CD4-positive, alpha-beta T cell treated with Interleukin-12 subunit alpha and Interleukin-12 subunit beta, for 1 hour (primary cell): Measurements from ENCODE around the gene RAMP2.

Experiments used
- DNase-seq: peaks from one replicate; pipeline ENCODE4 v3.0.0-alpha.2; 2020

The RAMP2 gene

GRCh38 chr17:42772945-42773289 lies 11.9 kb downstream of the RAMP2 start:
- DNase-seq, result no peak

- peak; percentile 84 for DNase-seq
These were observed 12.4 kb downstream of the RAMP2 start, which contains the start of gene VPS25 for GRCh38 chr17:42773290-42774035. VPS25 (plus strand) TSS chr17:42773449; CDS start chr17:42773476, 27 bp downstream.

DNA sequence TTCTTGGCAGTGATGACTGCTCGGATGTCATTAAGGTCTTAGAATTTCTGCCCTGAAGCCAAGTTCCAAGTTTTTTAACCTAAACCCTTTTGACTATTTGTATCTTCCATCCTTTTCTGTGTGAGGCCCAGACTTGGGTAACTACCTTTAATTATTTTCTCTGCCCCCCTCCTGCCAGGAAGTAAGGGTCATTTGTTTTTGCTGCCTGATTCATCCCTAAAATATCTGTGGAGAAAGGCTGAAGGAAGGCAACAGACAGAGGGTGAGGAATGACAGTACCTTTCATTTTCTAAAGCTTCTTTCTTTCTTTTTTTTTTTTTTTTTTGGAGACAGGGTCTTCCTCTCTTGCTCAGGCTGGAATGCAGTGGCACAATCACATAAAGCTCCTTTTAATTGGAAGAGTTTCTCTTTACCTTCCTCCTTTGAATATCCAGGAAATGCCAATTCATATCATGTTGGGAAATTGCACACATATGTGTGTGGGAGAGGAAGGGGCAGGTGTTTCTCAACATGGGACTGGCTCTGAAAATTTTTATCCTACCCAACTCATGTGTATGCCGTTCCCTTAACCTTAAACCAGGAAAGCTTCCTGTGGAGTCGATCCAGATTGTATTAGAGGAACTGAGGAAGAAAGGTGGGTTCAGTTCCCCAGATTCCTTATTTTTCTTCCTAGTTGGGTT lies 13.2 kb downstream of the RAMP2 start:
- no peak for DNase-seq

DNA sequence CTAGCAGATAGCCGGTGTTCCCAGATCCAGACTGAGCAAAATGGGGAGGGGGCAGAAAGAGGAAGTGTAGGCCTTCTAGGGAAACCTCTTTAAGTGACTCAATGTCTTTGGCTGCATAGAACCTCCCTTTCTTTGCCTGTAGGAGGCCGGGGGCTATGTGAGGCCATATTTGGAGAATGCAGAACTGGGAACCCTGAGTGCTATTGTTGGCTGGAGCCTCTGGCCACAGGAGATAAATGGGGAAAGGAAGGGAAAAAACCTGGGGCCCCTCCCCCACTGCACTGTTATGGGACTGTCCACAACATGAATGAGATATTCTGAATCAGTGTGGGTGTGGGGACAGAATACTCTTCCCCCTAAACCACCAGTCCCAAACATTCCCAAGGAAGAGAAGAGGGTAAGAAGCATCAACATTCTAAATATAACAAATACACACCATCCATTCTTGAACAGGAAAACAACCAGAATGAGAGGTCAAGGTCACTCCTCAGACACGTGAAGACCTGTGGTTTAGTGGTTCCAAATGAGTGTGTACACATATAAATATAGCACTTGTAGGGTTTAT lies 14.6 kb downstream of the RAMP2 start:
- DNase-seq, result no peak

- no peak for DNase-seq
These were observed 17.5 kb downstream of the RAMP2 start for GRCh38 chr17:42778570-42778969.

GRCh38 chr17:42779304-42779935 lies 18.4 kb downstream of the RAMP2 start:
- no peak for DNase-seq

- no peak for DNase-seq
These were observed 19.2 kb downstream of the RAMP2 start, which contains the start of gene WNK4 for GRCh38 chr17:42779936-42780850. WNK4 (plus strand) TSS chr17:42780610; CDS start chr17:42780699, 89 bp downstream.

DNA sequence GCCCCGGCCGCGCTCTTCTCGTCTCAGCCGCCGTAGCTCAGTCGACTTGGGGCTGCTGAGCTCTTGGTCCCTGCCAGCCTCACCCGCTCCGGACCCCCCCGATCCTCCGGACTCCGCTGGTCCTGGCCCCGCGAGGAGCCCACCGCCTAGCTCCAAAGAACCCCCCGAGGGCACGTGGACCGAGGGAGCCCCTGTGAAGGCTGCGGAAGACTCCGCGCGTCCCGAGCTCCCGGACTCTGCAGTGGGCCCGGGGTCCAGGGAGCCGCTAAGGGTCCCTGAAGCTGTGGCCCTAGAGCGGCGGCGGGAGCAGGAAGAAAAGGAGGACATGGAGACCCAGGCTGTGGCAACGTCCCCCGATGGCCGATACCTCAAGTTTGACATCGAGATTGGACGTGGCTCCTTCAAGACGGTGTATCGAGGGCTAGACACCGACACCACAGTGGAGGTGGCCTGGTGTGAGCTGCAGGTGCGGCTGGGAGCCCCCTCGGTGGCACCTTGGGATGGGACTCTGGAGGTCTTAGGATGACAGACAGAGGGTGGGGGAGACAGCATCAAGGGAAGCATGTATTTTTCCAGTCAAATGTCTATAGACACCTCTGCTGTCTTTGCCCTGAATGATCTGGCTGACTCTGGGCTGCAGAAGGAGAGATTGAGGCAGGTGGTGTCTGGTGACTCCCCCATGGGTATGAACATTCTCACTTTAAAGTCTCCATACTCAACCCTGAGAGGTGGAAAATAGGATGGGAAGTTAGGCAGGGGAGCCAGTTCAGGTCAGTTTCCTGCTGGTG lies 20.0 kb downstream of the RAMP2 start:
- no peak for DNase-seq

GRCh38 chr17:42781639-42782165 lies 20.7 kb downstream of the RAMP2 start:
- DNase-seq, result no peak

DNA sequence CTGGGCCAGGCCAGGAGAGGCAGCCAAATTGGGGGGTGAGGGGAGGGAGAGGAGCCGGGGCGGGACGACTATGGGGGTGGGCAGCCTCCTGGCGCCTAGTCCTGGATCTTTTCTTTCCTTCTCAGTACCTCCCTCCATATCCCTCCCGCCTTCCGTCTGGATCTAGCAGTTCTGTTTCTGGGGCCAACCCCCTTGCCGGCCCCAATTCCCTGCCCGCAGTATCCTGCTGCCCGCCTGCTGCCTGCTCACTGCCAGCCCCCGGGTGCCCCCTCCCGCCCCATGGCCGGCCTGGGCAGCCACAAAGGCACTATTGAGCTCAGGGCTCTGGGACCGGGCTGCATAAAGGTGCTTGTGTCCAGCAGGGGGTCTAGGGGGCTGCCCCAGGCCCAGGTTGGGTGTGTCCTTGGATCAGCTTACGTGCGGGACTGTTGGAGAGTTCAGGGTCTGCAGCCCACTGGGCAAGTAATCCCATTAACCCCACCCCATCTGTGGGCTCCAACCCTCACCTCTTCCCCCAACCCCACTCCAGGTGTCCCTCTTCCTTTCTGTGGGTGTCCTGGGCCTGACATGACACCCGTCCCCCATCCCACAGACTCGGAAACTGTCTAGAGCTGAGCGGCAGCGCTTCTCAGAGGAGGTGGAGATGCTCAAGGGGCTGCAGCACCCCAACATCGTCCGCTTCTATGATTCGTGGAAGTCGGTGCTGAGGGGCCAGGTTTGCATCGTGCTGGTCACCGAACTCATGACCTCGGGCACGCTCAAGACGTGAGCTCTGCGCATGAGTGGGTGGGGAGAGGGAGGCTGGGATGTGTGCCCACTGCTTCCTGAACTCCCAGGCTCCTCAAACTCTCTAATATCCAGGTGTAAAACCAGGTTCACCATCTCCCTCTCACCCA lies 21.4 kb downstream of the RAMP2 start:
- DNase-seq, result no peak

DNA sequence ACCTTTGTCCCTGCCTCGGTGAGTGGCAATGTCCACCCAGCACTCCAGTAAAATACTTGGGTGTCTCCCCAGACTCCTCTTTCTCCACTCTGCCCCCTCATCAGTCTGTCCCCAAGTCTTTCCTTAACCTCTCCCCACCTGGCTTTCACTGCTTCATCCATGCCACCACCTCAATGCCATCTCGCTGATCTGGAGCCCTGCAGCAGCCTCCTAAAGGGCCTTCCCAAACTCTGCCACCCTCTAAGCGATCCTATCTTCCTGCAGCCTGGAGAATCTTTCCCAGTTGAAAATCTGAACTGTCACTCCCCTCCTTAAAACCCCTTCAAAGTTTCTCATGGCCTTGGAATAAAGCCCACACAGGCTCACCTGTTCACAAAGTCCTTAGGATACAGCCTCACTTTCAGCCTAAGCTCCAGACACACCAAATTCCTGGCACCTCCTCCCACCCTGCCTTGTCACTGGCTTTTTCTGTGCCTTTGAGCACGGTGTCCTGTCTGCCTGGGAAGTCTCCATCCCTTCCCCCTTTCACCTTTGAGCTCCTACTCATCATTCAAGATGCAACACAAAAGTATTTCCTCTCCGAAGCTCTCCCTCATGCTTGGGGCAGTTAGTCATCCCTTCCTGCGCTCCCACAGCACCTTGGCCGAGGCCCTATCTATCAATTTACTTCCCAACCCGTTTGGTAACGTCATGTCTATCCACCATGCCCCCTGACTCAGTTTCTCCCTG lies 22.2 kb downstream of the RAMP2 start:
- no peak for DNase-seq

- DNase-seq, result no peak
These were observed 22.7 kb downstream of the RAMP2 start for GRCh38 chr17:42783791-42784138.

- DNase-seq, result no peak
These were observed 23.4 kb downstream of the RAMP2 start for GRCh38 chr17:42784409-42784808.

DNA sequence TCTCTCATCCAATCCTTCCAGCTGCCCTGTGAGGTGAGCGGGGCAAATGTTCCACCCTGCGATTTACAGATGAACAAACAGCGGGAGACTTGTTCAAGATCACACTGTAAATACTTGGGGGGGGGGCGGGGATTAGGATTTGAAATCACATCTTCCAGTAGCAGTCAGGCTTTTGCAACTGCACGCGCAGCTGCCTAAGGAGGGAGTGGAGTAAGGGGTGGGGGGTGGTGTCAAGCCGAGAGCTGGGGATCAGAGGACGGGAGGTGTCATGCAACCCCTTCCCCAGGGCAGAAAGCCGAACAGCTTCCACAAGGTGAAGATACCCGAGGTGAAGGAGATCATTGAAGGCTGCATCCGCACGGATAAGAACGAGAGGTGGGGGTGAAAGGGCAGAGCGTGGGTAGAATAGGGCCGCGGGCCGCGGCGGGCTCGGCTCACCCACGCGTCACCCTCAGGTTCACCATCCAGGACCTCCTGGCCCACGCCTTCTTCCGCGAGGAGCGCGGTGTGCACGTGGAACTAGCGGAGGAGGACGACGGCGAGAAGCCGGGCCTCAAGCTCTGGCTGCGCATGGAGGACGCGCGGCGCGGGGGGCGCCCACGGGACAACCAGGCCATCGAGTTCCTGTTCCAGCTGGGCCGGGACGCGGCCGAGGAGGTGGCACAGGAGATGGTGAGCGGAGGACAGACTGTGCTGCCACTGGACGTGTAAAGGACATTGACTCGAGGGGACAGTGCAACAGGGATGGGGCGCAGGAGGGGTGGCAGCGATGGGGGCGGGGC lies 24.0 kb downstream of the RAMP2 start:
- no peak for DNase-seq

DNA sequence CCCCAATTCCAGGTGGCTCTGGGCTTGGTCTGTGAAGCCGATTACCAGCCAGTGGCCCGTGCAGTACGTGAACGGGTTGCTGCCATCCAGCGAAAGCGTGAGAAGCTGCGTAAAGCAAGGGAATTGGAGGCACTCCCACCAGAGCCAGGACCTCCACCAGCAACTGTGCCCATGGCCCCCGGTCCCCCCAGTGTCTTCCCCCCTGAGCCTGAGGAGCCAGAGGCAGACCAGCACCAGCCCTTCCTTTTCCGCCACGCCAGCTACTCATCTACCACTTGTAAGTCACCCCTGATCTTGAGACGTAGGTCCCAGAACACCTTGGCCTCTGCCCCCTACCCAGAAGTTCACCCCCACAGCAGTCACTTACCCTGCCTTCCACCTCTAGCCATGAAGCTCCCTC lies 26.2 kb downstream of the RAMP2 start:
- DNase-seq, result no peak

- no peak for DNase-seq
These were observed 30.9 kb downstream of the RAMP2 start for GRCh38 chr17:42791948-42792347.

- DNase-seq, result no peak
These were observed 31.5 kb downstream of the RAMP2 start for GRCh38 chr17:42792545-42792944.

DNA sequence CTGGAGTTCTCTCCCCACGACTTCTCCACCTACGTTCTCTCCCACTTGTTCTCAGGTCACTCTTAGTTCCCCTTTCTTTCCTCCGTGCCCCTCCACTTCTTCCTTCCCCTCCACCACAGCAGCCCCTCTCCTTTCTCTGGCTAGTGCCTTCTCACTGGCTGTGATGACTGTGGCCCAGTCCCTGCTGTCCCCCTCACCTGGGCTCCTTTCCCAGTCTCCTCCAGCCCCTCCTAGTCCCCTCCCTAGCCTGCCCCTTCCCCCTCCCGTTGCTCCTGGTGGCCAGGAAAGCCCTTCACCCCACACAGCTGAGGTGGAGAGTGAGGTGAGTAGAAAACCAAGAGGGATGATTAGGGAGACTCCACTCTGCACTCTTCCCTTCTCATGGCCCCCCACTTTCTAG lies 34.0 kb downstream of the RAMP2 start:
- DNase-seq, result no peak

- no peak for DNase-seq
These were observed 34.4 kb downstream of the RAMP2 start for GRCh38 chr17:42795465-42795864.
